CD4-positive, alpha-beta T cell treated with Interleukin-6 for 4 hours (primary cell): ENCODE data around the gene DLG5.

Experiments
- DNase-seq: peaks from one replicate; pipeline ENCODE4 v3.0.0-alpha.2; 2020; ENCODE audit warnings: mixed read lengths

DLG5 gene

DNA sequence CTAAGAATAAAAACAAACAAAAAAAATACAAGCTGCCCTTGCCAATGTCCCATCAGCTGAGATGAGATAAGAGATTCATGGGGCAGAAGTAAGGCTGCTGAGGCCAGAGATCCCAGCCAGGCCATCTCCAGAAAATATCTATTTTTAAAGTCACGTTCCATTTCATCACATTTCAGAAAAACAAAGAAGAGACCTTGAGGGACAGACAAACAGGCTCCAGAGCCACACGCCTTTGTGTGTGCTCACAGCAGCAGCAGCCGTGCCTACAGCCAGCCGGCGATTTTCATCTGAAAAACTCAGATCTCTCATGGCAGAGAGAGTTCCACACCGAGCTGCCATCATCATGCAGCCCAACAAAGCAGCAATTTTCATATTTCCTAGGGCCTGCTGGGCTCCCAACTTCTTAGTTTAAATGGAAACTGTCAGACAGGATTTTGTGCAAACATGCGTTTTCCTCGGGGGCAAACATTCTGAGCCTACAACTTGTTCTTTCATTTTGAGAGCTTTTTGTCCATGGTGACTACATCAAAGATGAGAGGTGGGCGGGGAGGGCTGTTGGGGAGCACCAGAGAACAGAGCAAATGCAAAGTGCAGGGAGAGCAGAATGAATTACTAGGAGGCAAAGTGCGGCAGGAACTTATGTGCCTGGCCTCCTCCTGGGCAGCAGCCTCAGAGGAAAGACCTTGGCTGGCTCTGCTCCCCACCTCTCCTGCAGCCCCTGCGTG, 38.8 kb downstream of the DLG5 start:
- no peak for DNase-seq

DNA sequence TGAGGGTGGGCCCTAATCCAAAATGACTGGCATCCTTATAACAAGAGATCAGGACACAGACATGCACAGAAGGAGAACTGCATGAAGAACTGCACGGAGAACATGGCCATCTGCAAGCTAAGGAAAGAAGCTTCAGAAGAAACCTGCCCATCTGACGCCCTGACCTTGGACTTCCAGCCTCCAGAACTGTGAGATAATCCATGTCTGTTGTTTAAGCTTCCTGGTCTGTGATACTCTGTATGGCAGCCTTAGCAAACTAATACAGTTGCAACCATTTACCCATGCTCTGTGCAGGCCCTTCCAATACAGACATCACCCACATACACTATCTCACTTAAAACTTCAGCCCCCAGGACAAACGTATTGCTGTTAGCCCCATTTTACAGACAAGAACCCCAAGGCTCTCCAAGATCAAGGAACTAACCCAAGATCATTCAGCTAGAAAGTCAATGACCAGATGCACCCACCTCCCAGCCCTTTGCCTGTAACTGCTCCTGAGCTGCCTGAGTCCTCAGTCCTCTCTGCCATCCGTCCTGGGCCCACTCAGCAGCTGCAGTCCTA, 39.7 kb downstream of the DLG5 start:
- DNase-seq, result no peak

DNA sequence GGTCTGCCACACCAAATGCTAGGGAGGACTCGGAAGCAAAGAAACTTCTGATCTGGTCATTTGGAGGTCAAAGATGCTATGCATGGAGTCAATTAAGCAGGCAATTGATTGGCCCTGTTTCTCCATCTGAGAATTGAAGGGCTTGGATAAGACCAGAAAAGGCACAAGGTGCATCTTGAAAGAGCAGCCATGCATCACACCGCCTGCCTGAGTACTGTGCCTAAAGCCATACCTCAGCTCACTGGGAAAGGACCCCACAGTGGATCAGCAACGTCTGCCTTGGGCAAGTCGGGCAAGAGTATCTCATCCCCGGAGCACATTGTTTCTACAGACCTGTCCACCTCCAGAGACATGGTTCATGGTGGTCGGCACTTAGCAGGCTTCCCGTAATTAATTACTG, 42.4 kb downstream of the DLG5 start:
- DNase-seq, result no peak

DNA sequence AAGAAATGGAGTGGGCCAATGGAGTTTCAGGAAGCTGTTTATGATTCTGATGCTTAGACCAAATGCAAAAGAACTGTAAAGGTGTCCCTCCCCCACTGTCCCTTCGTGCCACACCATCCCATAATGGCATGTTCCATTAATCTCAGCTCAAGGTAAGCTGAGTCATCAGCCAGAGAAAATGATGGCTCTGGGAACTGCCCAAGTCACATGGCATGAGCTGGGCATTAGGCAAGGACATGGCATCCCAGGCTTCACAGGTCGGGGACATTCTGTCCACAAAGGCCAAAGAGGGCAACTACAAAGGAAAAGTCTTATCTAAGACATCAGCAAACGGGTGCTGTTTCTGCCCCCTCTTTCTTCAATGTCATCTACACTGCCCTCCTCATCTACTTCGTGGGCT, 44.9 kb downstream of the DLG5 start:
- no peak for DNase-seq

DNA sequence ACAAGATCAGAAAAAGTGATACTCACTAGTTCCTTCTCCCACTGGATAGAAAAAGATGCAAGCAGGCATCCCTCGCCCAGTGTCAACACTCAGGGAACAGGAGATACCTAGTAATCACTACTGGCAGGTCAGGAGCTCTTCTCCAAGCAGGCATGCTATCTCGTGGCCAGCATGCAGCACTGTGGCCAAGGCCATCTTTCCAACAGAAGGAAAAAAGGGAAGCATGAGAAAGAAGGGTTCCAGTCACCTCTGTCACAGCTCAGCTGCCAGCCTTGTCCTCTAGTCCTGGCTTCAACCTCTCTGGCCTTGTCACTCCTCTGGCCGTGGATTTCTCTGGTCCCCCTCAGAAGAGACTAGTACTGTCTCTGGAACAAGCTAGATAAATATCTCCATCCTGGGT, 45.3 kb downstream of the DLG5 start:
- no peak for DNase-seq

DNA sequence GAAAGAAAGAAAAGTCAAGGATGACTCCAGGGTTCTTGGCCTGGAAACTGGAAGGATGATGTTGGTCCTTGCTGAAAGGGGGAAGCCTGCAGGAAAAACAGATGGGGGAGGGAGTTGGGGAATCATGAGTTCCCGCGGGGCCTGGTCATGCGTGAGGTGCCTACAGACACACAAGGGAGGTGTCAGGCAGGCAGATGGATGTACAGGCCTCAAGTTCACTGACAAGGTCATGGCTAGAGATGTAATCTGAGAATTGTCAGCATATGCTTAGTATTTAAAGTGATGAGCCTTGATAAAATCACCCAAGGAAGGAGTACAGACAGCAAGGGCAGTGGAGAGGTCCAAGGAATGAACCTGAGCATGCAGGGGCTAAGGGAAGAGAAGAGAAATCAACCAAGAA, 46.8 kb downstream of the DLG5 start:
- DNase-seq, result no peak

DNA sequence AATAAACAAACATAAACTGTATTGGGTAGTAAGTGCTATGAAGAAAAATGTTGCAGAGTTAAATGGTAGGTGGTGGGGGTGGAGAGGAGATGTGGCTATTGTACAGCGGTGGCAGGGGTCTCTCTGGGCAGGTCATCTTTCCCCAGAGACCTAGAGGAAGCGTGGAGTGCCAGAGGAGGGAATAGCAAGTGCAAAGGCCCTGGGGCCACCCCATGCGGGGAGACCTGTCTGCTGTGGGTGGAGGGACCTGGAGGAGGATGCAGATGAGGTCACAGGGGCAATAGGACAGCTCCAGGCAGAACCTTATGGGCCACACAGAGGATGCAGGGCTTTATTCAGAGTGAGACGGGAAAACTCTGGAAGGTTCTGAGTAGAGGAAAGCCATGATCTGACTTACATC, 47.5 kb downstream of the DLG5 start:
- no peak for DNase-seq

DNA sequence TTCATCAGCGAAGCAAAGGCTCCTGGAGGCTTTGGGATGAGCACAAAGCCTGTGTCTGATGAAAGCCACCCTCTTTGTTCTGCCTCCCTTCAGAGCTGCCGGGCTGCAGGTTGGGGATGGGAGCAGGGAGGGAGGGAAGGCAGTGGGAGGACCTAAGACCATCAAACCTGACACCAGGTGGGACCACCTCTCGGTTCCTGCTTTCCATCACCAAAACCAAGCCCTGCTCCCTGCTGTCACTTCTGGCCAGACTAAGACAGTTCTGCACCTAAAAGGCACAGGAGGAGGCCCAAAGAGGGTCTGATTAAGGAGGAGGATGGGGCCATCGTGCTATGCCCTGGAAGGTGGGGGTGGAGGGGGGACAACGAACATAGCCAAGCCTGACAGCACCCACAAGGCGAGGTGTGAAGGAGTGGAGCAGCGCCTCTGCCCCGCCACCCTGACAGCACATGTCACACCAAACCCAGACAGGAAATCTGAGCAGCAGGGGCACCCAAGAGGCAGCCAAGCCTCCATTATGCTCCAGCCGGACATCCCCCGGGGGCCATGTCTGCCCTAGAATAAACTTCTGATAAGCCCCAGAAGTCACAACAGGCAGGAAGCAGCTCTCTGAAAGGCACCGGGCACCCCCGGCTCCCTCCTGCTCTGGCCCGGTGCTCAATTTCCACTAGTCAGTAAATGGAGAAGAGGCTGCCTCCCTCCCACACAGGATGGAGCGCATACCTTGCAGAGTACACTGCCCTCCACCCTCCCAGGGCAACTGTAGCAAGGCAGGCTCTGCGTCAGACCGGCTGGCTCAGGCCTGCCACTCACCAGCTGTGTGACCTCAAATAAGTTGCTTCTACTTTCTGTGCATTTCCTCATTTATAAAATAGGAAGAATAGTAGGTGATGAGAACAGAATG, 48.9 kb downstream of the DLG5 start:
- DNase-seq, result no peak

DNA sequence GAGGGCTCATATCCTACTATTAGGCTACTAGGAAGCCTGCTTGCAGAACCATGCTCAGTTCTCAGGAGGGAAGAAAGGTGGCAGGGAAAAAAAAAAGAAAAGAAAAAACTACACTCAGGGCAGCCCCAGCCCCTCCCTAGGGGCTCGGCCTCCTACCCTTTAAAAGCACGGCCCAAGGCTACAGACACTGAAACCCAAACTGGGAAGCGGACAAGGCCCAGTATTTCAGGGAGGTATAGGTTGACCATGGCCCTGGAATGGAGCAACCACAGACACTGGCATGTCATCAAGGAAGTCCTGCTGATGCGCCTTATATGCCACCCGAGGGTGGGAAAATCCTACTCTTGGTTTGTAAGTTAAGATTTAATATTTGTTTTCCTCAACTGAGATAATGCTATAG, 50.8 kb downstream of the DLG5 start:
- DNase-seq, result no peak

DNA sequence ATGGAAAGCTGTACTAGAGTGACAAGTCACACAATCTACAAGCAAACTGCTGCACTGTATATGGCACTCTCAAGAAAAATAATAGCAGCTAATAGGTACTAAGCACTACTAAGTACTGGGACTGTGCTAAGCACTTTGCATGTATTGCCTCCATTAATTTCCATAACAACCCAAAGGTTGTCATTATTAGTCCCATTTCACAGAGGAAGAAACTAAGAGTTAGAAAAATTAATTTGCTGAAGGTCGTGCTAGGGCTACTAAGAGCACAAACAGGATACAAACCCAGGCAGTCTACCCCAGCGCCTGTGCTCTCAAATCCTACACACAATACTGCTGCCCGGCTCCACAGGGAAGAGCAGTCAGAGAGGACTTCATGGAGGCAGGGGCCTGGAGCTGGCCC, 51.7 kb downstream of the DLG5 start:
- DNase-seq, result no peak

DNA sequence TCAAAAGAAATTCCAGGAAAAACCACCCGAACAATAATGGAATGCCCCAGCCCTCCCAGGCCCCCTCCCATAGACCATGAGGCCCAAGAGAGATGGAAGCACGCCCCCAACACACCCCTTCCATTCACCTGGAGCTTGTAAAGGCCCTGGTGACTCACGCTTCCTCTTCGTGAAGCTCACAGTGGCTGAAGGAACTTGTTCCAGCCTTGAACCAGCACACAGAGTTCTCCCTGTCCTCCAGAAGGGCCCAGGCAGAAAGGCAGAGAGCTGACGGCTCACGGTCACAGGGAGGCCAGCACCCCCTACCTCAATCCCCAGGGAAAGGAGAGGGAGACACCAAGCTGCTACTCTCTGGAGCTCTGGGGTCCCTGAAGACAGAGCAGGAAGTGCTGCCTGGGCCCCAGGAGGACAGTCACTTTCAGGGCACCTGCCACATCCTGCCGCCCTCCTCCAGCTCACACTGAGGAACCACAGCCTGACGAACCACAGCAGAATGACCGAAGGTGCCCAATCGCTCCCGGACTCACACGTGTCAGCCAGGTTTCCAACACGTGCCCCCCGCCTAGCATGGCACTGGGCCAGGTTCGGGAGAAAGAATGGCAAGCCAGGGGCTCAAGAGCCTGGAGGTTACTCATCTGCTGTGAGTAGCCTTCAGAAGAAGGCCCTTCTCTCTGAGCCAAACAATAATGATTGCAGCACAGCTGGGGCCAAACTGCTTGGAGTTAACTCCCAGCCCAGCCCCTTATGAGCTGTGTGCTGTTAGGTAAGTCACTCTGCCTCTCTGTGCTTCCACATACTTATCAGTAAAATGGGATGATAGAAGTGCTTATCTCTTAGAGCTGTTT, 52.8 kb downstream of the DLG5 start:
- peak; percentile 20 for DNase-seq

DNA sequence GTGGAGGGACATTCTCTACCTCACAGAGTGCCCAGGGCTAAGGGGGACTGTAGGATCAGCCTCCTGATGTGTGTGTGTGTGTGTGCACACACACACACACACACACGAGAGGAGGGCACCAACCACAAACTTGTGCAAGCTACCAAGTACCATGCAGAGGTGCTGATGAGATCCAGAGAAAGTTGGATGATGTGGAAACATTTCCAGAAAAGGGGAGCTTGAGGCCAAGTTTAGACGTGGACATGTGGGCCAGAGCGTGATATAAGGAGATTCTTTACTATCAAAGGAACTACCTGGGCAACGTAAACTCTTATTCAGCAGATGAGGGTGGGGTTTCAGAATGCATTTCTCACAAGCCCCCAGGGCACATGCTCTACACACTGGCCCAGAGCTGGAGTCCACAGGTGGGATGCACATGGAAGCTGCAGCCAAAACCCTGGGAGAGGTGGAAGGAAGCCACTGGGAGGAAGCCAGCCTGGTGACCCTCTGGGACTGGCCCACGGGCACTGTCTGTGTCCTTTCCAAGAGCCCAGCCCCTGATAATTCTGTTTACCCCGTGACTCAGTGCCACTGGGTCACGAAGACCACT, 53.5 kb downstream of the DLG5 start:
- DNase-seq, result no peak

DNA sequence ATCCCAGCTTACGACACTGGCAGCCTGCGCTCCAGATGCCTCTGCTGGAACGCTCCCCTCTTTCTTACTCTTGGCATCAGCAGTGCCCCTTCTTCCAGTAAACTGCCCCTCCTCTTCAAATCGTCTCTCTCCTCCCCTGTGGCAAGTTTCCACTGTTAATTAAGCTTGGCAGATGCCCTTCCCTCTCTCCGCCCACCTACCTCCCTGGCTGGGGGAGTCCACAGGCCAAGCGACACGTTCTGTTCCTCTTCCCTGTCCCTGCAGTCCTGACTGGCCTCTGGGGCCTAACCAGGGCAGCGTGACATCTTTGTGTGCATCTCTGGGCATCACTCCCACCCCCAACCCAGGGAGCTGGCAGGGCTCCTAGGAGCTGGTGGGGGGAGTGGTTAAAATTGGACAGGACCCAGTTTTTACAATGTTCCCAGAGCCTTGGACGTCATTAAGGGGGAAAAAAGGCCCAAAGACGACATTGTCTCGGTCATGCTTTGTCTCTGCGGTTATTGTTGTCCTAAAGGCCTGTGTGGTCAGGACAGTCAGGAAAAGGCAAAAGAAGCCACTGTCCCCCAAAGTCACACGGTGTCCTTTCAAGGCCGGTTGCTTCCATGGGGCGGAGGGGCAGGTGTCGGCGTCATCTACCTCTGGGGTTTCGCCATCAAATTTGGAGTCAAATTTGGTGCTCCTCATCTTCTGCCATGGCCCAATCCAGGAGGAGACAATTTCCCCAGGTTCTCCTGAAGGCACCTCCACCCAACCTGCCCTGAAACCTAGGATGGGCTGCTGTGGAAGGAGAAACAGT, 54.2 kb downstream of the DLG5 start:
- no peak for DNase-seq

DNA sequence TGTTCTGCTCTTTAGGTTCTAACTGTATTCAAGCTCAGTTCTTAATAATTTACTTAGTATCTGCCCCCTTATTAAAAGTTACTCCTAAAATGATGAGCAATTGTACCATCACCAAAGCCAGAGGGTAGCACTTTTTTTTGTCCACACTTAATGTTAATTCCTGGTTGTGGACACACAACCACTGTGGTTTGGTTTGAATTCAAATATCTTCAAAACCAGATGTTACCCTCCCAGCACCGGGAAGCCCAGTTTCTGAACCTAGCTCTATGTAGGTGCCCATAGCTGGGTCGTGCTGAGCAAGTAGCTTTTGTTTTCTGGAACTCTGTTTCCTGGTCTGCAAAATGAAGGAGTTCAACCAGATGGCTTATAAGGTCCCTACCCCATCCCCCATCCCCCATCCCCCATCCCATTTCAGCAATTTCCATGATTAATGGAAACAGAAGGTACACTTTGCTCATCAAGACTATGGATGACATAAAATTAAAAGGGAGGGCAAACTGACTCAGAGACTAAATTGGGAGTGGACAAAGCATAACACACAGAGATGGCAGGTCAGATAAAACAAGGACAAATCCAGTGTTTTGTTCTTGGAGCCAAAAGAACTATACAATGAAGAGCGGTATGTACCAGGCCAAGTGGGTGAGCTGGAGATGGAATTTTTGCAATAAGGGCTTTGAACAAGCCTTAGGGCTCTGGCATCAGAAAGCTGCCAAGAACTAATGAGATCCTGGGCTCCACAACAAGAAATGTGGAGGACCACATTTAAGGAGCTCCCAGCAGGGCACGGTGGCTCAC, 56.7 kb downstream of the DLG5 start:
- DNase-seq, result no peak

DNA sequence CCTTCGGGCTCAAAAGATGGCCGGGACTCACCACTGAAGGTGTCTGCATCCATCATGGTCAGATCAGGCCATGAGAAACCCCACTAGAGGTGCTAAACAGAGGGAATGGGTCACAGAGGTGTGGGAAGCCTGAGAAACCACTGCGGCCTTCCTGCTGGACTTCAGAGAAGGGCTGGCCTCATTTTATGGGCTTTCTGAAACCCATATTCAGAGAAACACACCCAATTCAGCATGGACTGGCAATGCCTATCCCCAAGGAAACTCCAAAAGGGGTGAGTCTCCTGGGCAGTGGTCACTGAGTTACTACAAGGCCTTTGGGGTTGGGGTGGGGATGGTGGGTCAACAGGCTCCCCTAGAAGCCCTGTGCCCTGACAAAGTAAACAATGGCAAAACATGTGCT, 58.0 kb downstream of the DLG5 start:
- DNase-seq, result no peak

DNA sequence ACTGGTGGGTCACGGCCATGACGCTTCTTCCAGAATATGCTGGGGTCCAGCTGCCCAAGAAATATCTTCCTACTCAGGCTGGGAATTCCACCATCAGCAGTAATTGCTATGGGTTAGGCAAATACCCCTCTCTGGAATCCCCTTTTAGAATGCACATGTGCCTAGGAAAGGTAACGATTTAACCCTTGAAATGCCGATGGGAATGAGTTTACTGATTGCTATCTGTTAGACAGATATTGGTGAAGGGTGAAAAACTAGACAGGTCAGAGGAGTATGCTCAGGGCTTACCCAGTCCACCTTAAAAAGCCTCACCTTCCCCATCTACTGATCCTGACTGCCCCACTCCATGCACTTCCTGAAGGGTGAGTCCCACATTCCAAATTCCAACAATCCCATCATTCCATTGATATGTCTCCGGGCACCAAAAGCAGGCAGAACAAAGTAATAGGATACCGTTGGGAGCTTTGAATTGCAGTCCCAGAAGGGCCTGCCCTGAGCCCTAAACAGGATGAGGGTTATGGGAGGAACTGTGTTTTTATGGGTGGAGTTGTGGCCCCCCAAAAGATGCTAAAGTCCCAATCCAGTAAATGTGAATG, 59.3 kb downstream of the DLG5 start:
- DNase-seq, result no peak

DNA sequence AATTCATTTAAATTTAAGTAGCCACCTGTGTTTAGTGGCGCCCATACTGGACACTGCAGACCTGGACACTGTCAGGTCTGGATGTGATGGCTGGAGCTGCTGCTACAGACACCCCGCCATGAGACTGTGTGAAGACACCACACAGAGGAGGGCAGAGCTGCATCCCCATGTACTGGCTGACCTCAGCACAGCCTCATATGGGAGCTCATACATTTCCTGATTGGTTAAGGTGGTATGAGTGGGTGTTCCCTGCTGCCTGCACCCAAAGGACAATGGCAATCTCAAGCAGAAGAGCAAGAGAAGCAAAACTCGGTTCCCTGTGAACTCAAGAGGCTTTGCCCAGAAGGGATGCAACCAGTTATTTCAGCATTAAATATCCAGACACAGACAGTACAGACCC, 60.0 kb downstream of the DLG5 start:
- DNase-seq, result no peak

DNA sequence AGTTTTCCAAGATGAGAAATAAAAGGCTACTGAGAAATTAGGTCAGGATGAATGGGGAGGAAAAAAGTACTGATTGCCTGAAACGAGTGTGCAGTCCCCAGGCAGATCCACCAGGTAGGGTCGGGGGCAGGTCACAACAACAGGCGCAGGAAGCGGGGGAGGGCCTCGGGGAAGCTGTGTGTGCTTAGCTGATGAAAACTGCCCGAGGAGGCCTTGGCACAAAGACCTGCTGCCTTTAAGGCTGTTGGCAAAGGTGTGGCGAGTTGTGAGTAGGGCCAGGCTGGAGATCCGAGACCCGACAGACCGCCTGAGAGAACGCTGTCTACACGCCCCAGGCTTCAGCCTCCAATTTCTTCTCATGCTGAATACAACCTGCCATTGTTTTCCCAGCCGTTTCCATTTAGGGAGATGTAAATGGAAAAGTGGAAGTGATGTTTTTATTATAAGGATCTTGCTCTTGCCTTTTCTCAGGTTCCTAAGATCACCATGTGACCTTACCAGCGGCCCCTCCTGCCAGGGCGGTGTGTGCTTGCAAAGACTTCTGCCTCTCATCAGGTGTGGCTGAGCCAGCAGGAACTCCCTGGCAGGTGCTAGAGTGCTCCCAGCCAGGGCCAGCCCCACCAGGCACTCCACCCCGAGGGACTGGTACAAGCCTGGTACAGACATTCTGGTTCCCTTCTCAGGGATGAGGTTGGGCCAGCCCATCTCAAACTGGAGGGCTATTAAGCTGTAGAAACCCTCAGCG, 60.8 kb downstream of the DLG5 start:
- DNase-seq, result no peak

DNA sequence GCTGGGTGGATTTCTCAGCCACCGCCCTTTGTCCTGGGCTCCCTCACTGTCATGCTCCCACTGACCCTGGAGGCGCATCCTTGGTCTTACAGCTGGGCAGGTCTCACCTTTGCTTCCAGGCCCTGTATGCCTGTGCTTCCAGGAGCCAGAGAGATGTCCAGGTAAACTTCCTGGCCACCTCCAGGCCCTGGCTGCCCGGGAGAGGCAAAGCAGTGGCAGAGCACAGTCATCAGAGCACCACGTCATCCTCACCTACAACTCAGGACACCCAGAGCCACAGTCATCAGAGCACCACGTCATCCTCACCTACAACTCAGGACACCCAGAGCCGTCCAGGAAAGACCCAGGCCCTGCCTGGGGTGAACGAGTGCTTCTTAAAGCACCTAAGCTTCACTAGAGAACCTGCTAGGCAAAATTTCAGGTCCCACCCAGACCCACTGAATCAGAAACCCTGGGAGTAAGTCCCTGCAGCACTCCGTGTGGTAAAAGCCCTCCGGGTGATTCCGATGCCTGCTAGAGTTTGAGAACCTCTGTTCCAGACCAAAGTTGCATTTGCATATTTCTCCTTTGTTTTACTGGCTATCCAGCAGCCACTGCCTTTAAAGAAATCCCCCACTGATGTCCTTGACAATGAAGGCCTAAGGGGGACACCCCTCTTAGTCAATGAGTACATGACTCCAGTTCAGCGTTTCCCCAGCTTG, 62.3 kb downstream of the DLG5 start:
- DNase-seq, result no peak
